CD4-positive, alpha-beta T cell treated with Interleukin-4 for 1 hour (primary cell): ENCODE results near the gene METTL8.

Experiments
- DNase-seq, 2 donors: peaks; one replicate each; pipeline ENCODE4 v3.0.0-alpha.2; 2020 to 2022

METTL8 gene

GRCh38 chr2:171308280-171309054 lies 125.3 kb downstream of the METTL8 start:
- no peak for DNase-seq

DNA sequence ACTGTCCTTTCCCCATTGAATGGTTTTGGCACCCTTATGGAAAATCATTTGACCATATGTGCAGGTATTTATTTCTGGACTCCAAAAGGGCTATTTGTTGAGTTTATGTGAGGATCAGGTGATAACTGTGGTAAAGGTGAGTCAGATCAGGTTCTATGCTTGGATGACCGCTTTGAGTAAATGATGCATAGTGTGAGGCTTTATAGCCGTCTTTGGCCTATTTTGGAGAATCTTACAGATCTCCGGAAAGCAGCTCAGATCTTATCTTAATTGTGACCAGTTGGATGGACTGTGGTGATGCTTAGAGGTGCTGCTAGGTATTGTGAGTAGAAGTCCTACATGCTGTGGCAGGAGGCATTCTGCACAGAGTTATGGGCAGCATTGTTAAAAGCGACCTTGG lies 126.2 kb downstream of the METTL8 start:
- no peak for DNase-seq

- DNase-seq = no peak
These were observed 135.8 kb downstream of the METTL8 start for GRCh38 chr2:171297956-171298355.

GRCh38 chr2:171294608-171295007 lies 139.2 kb downstream of the METTL8 start:
- DNase-seq = no peak

- DNase-seq = no peak
These were observed 140.1 kb downstream of the METTL8 start for GRCh38 chr2:171293661-171294060.

- no peak for DNase-seq
These were observed 143.8 kb downstream of the METTL8 start for GRCh38 chr2:171289991-171290390.

DNA sequence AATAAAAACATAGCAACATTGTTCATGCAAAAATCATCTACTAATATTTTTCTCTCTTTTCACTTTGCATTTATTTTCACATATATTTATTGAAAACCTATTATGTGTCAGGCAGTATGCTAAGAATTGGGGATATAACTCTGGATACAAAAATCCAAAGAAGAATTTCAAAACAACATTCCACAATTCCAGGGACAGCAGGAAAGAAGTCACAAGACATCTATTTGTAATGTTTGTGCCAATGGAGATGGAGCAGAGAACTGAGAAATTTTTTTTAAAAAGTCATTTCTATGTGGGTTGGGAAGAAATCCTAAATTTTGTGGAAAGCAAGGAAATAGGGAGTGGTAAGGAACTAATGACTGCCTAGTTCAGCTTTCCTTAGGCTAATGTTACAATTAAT lies 144.5 kb downstream of the METTL8 start:
- no peak for DNase-seq

DNA sequence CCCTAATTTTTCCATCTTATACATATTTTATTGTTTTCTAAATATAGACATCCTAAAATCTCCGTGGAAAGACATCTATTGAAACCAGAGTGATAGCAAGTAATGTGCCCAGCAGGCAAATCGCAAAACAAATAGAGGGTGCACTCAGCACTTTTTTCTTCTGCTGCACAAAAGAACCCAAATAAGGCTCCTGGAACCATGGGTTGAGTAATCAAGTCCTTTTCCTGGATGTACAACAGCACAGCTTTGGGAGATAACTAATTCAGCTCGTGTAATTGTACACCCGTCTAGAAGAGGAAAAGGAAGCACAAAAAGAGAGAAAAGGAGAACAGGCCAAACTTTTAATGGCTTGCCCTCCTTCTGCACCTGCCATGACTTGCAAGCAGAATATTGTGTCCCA lies 146.2 kb downstream of the METTL8 start:
- DNase-seq = no peak

GRCh38 chr2:171287036-171287571 lies 146.7 kb downstream of the METTL8 start:
- DNase-seq = no peak

- no peak for DNase-seq
These were observed 152.7 kb downstream of the METTL8 start for GRCh38 chr2:171281110-171281509.

- DNase-seq = no peak
These were observed 153.6 kb downstream of the METTL8 start for GRCh38 chr2:171279983-171280790.

- no peak for DNase-seq
These were observed 159.0 kb downstream of the METTL8 start for GRCh38 chr2:171274757-171275156.

GRCh38 chr2:171271971-171272436 lies 161.8 kb downstream of the METTL8 start:
- no peak for DNase-seq

DNA sequence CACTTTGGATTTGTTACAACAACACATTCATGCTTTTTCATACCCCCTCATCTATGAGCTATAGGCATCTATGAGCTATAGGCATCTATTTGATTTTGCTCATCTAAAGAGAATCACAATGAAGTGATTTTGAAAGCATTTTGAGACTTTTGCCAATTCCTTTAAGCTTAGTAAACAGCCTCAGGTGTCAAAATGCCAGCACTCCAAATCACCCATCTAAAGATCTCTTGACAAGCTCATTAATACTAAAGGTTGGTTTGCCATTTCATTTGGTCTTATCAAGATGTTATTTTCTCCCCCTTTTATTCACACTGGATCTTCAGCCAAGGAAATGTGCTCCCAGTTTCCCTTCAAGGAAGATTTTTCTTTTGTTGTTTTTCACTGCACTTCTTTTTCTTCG lies 162.4 kb downstream of the METTL8 start:
- no peak for DNase-seq

GRCh38 chr2:171267855-171268629 lies 165.7 kb downstream of the METTL8 start:
- DNase-seq = no peak
